SK-N-SH (cell line): ENCODE results near the gene COL15A1. TPM values are rescaled to one million over a fixed set of nuclear protein-coding genes. Genes with fewer than 3 reads are reported as not detected.

Experiments
- CTCF ChIA-PET: fragments of 300-600, 350-600 bp; formaldehyde crosslinking; extraction: SDS; loops from one replicate; lab custom pipeline; 2021; lab: Yijun Ruan, JAX
- POLR2A ChIA-PET: fragments of 350-600 bp; sonication (Branson Sonifier 250); formaldehyde crosslinking; extraction: SDS; loops from one replicate; lab custom pipeline; 2020; ENCODE audit warnings: antibody characterized with exemption, inconsistent platforms; lab: Yijun Ruan, JAX
- DNase-seq: peaks from one replicate; pipeline ENCODE4 v3.0.0; 2012
- H2AFZ ChIP-seq: fragments of 200-600 bp; sonication (generic); 2 replicates; pipeline ENCODE4 v1.8.1; 2016; ENCODE audit warnings: antibody characterized with exemption, mild to moderate bottlenecking, low read depth
- H3F3A ChIP-seq: fragments of 200-600 bp; sonication (generic); replicated peaks from 2 replicates; pipeline ENCODE3; 2016; ENCODE audit warnings: antibody characterized with exemption, mild to moderate bottlenecking; ENCODE audit not compliant: insufficient read depth
- H3K27ac ChIP-seq, 2 experiments: fragments of 200-500 bp in 1 of 2; fragments of 200-600 bp in 1 of 2; sonication (Bioruptor generic) in 1 of 2; sonication (generic), shearing (Covaris generic) in 1 of 2; 2 replicates each; pipeline versions ENCODE4 v1.5.1 to v1.6.1; 2014 to 2016; ENCODE audit warnings: low read depth in 2 of 2, inconsistent platforms in 1 of 2, low read length in 1 of 2, mild to moderate bottlenecking in 1 of 2, mixed read lengths in 1 of 2
- H3K27me3 ChIP-seq: fragments of 200-600 bp; sonication (generic), shearing (Covaris generic); 2 replicates; pipeline ENCODE4 v1.6.1; 2016; ENCODE audit warnings: mixed run types; ENCODE audit not compliant: insufficient read depth
- H3K36me3 ChIP-seq, 2 experiments: fragments of 200-500 bp in 1 of 2; fragments of 200-600 bp in 1 of 2; sonication (Bioruptor generic) in 1 of 2; sonication (generic) in 1 of 2; replicated peaks in 1 of 2; 2 replicates each; pipeline versions ENCODE3 to v1.5.1; 2014 to 2016; ENCODE audit warnings: low read length in 1 of 2, mild to moderate bottlenecking in 1 of 2; ENCODE audit not compliant: insufficient read depth in 2 of 2, control insufficient read depth in 1 of 2
- H3K4me1 ChIP-seq, 2 experiments: fragments of 200-500 bp in 1 of 2; fragments of 200-600 bp in 1 of 2; sonication (Bioruptor generic) in 1 of 2; sonication (generic), shearing (Covaris generic) in 1 of 2; 2 replicates each; pipeline versions ENCODE4 v1.5.1 to v1.6.1; 2014 to 2016; ENCODE audit warnings: low read depth in 1 of 2, low read length in 1 of 2, mixed run types in 1 of 2; ENCODE audit not compliant: insufficient read depth in 2 of 2, control insufficient read depth in 1 of 2
- H3K4me2 ChIP-seq: fragments of 200-600 bp; sonication (generic), shearing (Covaris generic); 2 replicates; pipeline ENCODE4 v1.6.1; 2017; ENCODE audit warnings: mixed run types
- H3K4me3 ChIP-seq, 2 experiments: fragments of 200-500 bp in 1 of 2; fragments of 200-600 bp in 1 of 2; sonication (Bioruptor generic) in 1 of 2; sonication (generic), shearing (Covaris generic) in 1 of 2; 2 replicates each; pipeline versions ENCODE4 v1.5.1 to v1.8.1; 2014 to 2016; ENCODE audit warnings: low read depth in 2 of 2, inconsistent platforms in 1 of 2, low read length in 1 of 2, mild to moderate bottlenecking in 1 of 2, mixed read lengths in 1 of 2, moderate library complexity in 1 of 2
- H3K79me2 ChIP-seq: fragments of 200-600 bp; sonication (generic); 2 replicates; pipeline ENCODE4 v1.8.1; 2017; ENCODE audit warnings: mild to moderate bottlenecking; ENCODE audit not compliant: insufficient read depth
- H3K9ac ChIP-seq: fragments of 200-600 bp; sonication (generic); 2 replicates; pipeline ENCODE4 v1.6.1; 2017; ENCODE audit warnings: mixed run types
- H3K9me2 ChIP-seq: fragments of 200-600 bp; sonication (generic); 2 replicates; pipeline ENCODE4 v1.6.1; 2017; ENCODE audit warnings: mixed run types
- H3K9me3 ChIP-seq: fragments of 200-600 bp; sonication (generic); 2 replicates; pipeline ENCODE4 v1.6.1; 2017; ENCODE audit warnings: mixed run types, mild to moderate bottlenecking, moderate library complexity
- H4K20me1 ChIP-seq: fragments of 200-600 bp; sonication (generic); 2 replicates; pipeline ENCODE4 v1.6.1; 2017; ENCODE audit warnings: mild to moderate bottlenecking, mixed run types; ENCODE audit not compliant: insufficient read depth
- CHD2 ChIP-seq: fragments of 150-350 bp; IDR thresholded peaks from 2 replicates; pipeline ENCODE4 v1.6.1; 2018; ENCODE audit warnings: low read length; ENCODE audit not compliant: partially characterized antibody
- CTCF ChIP-seq: fragments of 200-600 bp; sonication (generic); IDR thresholded peaks from 2 replicates; pipeline ENCODE4 v1.6.1; 2017; ENCODE audit warnings: antibody characterized with exemption, mild to moderate bottlenecking, moderate library complexity
- EP300 ChIP-seq, 2 experiments: IDR thresholded peaks; 2 replicates each; pipeline versions ENCODE4 v1.4.0 to v1.6.1; 2012; ENCODE audit warnings: borderline replicate concordance in 1 of 2, low read depth in 1 of 2, low read length in 1 of 2
- FOXM1 ChIP-seq: IDR thresholded peaks from 2 replicates; pipeline ENCODE4 v1.4.0; 2012; ENCODE audit warnings: low read depth, mild to moderate bottlenecking
- IRF3 ChIP-seq: fragments of 150-350 bp; IDR thresholded peaks from 2 replicates; pipeline ENCODE4 v1.6.1; 2016; ENCODE audit warnings: mild to moderate bottlenecking, low read depth, low read length
- MAX ChIP-seq: IDR thresholded peaks from 2 replicates; pipeline ENCODE4 v1.4.0; 2012; ENCODE audit warnings: low read depth
- MXI1 ChIP-seq: IDR thresholded peaks from 2 replicates; pipeline ENCODE4 v1.6.1; 2012; ENCODE audit warnings: mild to moderate bottlenecking, low read depth, low read length, improper control_type of control experiment
- NRF1 ChIP-seq: IDR thresholded peaks from 2 replicates; pipeline ENCODE4 v1.6.1; 2012; ENCODE audit warnings: low read depth, mild to moderate bottlenecking, low read length
- PBX3 ChIP-seq: IDR thresholded peaks from 2 replicates; pipeline ENCODE4; 2012
- POLR2AphosphoS5 ChIP-seq: IDR thresholded peaks from 2 replicates; pipeline ENCODE4 v1.6.1; 2012; ENCODE audit warnings: low read depth, low read length
- RCOR1 ChIP-seq: fragments of 150-350 bp; IDR thresholded peaks from 2 replicates; pipeline ENCODE4 v1.6.1; 2017; ENCODE audit warnings: antibody characterized with exemption, low read length
- SIN3A ChIP-seq: IDR thresholded peaks from 2 replicates; pipeline ENCODE4 v1.6.1; 2012; ENCODE audit warnings: low read depth, mild to moderate bottlenecking, low read length, moderate library complexity, borderline replicate concordance
- SMC3 ChIP-seq: IDR thresholded peaks from 2 replicates; pipeline ENCODE4 v1.6.1; 2012; ENCODE audit warnings: low read depth, low read length, improper control_type of control experiment
- TAF1 ChIP-seq: IDR thresholded peaks from 2 replicates; pipeline ENCODE4 v1.6.1; 2012; ENCODE audit warnings: low read depth, mild to moderate bottlenecking, low read length, moderate library complexity, borderline replicate concordance
- TCF12 ChIP-seq: IDR thresholded peaks from 2 replicates; pipeline ENCODE4 v1.4.0; 2012
- YY1 ChIP-seq: IDR thresholded peaks from 2 replicates; pipeline ENCODE4 v1.4.0; 2012; ENCODE audit warnings: low read depth, mild to moderate bottlenecking
- ZBTB33 ChIP-seq: IDR thresholded peaks from 2 replicates; pipeline ENCODE4 v1.4.0; 2012; ENCODE audit warnings: low read depth, borderline replicate concordance
- WGBS: methylation state at CpG from one replicate; pipeline ENCODE4 v1.1.6; 2017; ENCODE audit warnings: low lambda C conversion rate; 5-methylcytosine and 5-hydroxymethylcytosine counted together
- polyA plus RNA-seq, 3 experiments: library from polyadenylated mRNA; depleted of rRNA; stranded (reverse); fragments of >200 nt; gene quantifications; 2 replicates each; pipeline ENCODE4 v1.2.3, GENCODE V29; 2012

COL15A1 gene
- polyA plus RNA-seq, 1 of the 3 experiments (the other 2 are of a cell fraction): 0.84 TPM

GRCh38 chr9:98940276-98940675 lies 3.4 kb upstream of the COL15A1 start:
- Histone ChIP-seq H3K9me2 (no peaks in the 10 kb centered on the region), H3K4me2 (no peak overlapping the region), H3K27ac (no peak overlapping the region), H3K4me1 (peaks cover 0 to 3% of the 10 kb centered on the region in 2 experiments; a peak in 1 of 4 replicates), H2AFZ (no peak overlapping the region), H3K4me3 (no peak overlapping the region), H3K36me3 (no peaks in the 10 kb centered on the region), H3K27me3 (peaks cover 23% of the 10 kb centered on the region), H3K79me2 (no peaks in the 10 kb centered on the region), H3K9ac (no peak overlapping the region), H3F3A (no peaks in the 10 kb centered on the region), H3K9me3 (no peaks in the 10 kb centered on the region)
- no peak for DNase-seq
- ChIA-PET CTCF (no interaction called here), POLR2A (no interaction called here)
- whole genome bisulfite sequencing: 28% methylated on average over 3 of the region's 3 CpGs
- TF ChIP-seq RCOR1 (no peak), IRF3 (no peak), POLR2AphosphoS5 (no peak), SIN3A (no peak), EP300 (IDR thresholded peaks at IDR 0.05; ENCODE audit: borderline replicate concordance in 1 of 2, low read depth in 1 of 2, low read length in 1 of 2) (no peak), YY1 (no peak), SMC3 (no peak), CHD2 (no peak), MAX (no peak), NRF1 (no peak), MXI1 (no peak), CTCF (no peak), PBX3 (no peak), ZBTB33 (no peak), FOXM1 (no peak), TAF1 (no peak), TCF12 (no peak)
- TF ChIP-seq, all 33 proteins: peak for 0
- no peaks in the 10 kb centered on the region for H4K20me1 ChIP-seq
